ENCODE data around the gene APP.

APP gene

DNA sequence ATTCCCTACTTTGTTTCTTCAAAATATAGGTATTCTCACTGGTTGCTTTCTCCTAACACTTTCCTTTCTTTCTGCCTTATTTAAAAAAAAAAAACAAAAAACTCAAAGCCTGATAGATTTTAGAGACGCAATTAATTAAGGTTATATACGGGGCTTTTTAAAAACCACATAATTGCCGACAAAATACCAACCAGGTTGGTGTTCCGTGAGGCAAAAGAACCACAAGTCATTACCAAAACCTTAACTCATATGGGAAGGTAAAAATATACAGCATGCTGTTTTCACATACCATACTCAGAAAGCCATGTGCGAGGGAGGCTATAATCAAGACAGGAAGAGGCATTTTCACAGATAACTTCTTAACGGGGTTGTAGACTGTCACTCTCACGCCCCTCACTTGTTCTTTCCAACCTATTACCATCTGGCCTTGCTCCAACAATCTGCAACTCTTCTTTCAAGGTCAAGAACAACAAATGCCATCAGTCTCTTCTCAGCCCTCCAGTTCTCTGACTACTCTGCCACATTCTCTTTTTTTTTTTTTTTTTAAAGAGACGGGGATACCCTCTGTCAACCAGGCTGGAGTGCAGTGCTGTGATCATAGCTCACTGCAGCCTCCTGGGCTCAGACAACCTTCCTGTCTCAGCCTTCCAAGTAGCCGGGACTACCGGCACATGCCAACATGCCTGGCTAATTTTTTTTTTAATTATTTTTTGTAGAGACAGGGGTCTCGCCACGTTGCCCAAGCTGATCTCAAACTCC is 102.6 kb downstream of the APP start:
- Histone ChIP-seq H3K27me3 (ENCODE audit: low read length) (no peaks in the 10 kb centered on the region), H3F3A (ENCODE audit: insufficient read depth) (no peaks in the 10 kb centered on the region), H3K79me2 (ENCODE audit: insufficient read depth, low read length) (no peaks in the 10 kb centered on the region), H3K9me2 (replicated peaks; ENCODE audit: insufficient read depth, low read length) (no peaks in the 10 kb centered on the region), H4K20me1 (ENCODE audit: low read depth, low read length) (no peaks in the 10 kb centered on the region), H3K27ac (ENCODE audit: low read depth, low read length) (no peak overlapping the region), H3K36me3 (ENCODE audit: low read length) (no peaks in the 10 kb centered on the region), H3K4me2 (ENCODE audit: low read depth, low read length, poor library complexity, severe bottlenecking) (no peak overlapping the region), H3K4me3 (ENCODE audit: insufficient read depth, low read length, poor library complexity, severe bottlenecking) (no peak overlapping the region), H3K9me3 (ENCODE audit: insufficient read depth, low read length) (no peaks in the 10 kb centered on the region), H3K9ac (ENCODE audit: low read length) (no peak overlapping the region), H2AFZ (ENCODE audit: low read depth, low read length, severe bottlenecking) (no peak overlapping the region)
- no peak for TF ChIP-seq EZH2phosphoT487 (conservative IDR thresholded peaks at IDR 0.05; ENCODE audit: low read length)
- TF ChIP-seq, protein P1, sequence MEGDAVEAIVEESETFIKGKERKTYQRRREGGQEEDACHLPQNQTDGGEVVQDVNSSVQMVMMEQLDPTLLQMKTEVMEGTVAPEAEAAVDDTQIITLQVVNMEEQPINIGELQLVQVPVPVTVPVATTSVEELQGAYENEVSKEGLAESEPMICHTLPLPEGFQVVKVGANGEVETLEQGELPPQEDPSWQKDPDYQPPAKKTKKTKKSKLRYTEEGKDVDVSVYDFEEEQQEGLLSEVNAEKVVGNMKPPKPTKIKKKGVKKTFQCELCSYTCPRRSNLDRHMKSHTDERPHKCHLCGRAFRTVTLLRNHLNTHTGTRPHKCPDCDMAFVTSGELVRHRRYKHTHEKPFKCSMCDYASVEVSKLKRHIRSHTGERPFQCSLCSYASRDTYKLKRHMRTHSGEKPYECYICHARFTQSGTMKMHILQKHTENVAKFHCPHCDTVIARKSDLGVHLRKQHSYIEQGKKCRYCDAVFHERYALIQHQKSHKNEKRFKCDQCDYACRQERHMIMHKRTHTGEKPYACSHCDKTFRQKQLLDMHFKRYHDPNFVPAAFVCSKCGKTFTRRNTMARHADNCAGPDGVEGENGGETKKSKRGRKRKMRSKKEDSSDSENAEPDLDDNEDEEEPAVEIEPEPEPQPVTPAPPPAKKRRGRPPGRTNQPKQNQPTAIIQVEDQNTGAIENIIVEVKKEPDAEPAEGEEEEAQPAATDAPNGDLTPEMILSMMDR (IDR thresholded peaks at IDR 0.05; ENCODE audit: insufficient read depth, low read length, poor library complexity, severe bottlenecking) = no peak

DNA sequence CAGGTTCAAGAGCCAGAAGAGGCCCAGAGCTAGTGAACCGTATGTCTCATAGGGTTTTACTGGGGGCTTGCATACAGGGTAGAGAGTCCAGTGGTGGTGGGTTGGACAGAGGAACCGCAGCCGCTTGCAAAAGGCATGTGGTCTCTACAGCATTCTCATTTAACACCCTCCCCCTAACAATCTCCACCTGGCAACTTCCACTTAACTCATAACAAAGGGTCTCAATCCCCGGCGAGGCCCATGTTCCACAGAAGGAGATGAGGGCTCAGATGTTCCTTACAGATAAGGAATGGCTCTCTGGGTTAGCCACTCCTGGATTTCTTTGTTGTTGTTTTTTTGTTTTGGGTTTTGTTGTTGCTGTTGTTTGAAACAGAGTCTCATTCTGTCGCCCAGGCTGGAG is 106.1 kb downstream of the APP start:
- TF ChIP-seq EZH2phosphoT487 (conservative IDR thresholded peaks at IDR 0.05; ENCODE audit: low read length) = no peak
- TF ChIP-seq, protein P1 (IDR thresholded peaks at IDR 0.05; ENCODE audit: insufficient read depth, low read length, poor library complexity, severe bottlenecking) = no peak
- Histone ChIP-seq H3K4me3 (ENCODE audit: insufficient read depth, low read length, poor library complexity, severe bottlenecking) (no peak overlapping the region), H3F3A (ENCODE audit: insufficient read depth) (no peaks in the 10 kb centered on the region), H2AFZ (ENCODE audit: low read depth, low read length, severe bottlenecking) (no peak overlapping the region), H3K27me3 (ENCODE audit: low read length) (no peaks in the 10 kb centered on the region), H3K27ac (ENCODE audit: low read depth, low read length) (no peak overlapping the region), H4K20me1 (ENCODE audit: low read depth, low read length) (no peaks in the 10 kb centered on the region), H3K79me2 (ENCODE audit: insufficient read depth, low read length) (no peaks in the 10 kb centered on the region), H3K9ac (ENCODE audit: low read length) (no peak overlapping the region), H3K9me3 (ENCODE audit: insufficient read depth, low read length) (no peaks in the 10 kb centered on the region), H3K36me3 (ENCODE audit: low read length) (no peaks in the 10 kb centered on the region), H3K4me2 (ENCODE audit: low read depth, low read length, poor library complexity, severe bottlenecking) (no peak overlapping the region), H3K9me2 (replicated peaks; ENCODE audit: insufficient read depth, low read length) (no peaks in the 10 kb centered on the region)

DNA sequence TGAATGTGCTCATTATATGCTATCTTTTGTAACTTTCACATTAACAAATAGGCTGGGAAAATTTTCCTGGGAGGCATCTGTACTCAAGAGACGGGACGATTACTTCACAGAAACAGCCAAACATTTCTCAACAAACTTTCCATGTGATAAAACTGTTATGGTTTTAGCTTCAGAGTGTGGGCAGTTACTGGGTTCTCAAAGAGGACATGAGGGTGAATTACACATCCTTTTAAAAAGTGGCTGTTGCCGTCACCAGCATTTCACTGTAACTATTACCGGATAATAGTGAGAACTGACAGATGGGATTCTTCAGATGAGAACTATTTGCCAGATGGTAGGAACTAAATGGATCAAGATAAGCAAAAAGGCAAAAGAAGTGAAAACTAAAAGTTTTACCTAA is 109.1 kb downstream of the APP start:
- H3K27ac ChIP-seq (ENCODE audit: low read depth, low read length) = no peak overlapping the region
- no peak overlapping the region for H3K4me2 ChIP-seq (ENCODE audit: low read depth, low read length, poor library complexity, severe bottlenecking)
- H2AFZ ChIP-seq (ENCODE audit: low read depth, low read length, severe bottlenecking) = no peak overlapping the region
- H3K4me3 ChIP-seq (ENCODE audit: insufficient read depth, low read length, poor library complexity, severe bottlenecking) = no peak overlapping the region
- no peak for TF ChIP-seq EZH2phosphoT487 (conservative IDR thresholded peaks at IDR 0.05; ENCODE audit: low read length)
- TF ChIP-seq, protein P1 (IDR thresholded peaks at IDR 0.05; ENCODE audit: insufficient read depth, low read length, poor library complexity, severe bottlenecking) = no peak
- no peaks in the 10 kb centered on the region for H3K27me3 ChIP-seq (ENCODE audit: low read length)
- H3K9me2 ChIP-seq (replicated peaks; ENCODE audit: insufficient read depth, low read length) = no peaks in the 10 kb centered on the region
- H3F3A ChIP-seq (ENCODE audit: insufficient read depth) = no peaks in the 10 kb centered on the region
- H3K36me3 ChIP-seq (ENCODE audit: low read length) = no peaks in the 10 kb centered on the region
- H3K79me2 ChIP-seq (ENCODE audit: insufficient read depth, low read length) = no peaks in the 10 kb centered on the region
- H4K20me1 ChIP-seq (ENCODE audit: low read depth, low read length) = no peaks in the 10 kb centered on the region
- H3K9me3 ChIP-seq (ENCODE audit: insufficient read depth, low read length) = no peaks in the 10 kb centered on the region
- no peak overlapping the region for H3K9ac ChIP-seq (ENCODE audit: low read length)
